GM21515 (cell line): ENCODE measurements around the gene ARID2.

Experiments used
- ATAC-seq: cut with Tn5 transposase; IDR thresholded peaks from one replicate; pipeline ENCODE4 v1.9.1; 2021; ENCODE audit not compliant: unreplicated experiment

The ARID2 gene

DNA sequence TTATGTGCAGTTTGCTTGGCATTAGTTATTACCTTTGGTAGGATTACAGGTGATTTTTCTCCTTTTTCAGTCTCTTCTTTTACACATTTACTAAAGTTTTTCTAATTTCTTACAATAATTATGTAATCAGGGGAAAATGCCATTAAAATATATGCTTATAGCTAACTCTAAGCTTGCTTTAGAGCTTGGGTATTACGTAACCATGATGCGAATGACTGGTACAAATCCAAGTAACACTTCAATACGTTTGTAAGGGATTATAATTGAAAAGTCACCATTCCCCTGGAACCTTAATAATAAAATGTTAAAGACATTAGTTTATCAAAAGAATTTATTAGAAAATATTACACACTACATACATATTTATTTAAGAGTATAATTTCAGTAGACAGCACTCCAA lies 189.3 kb downstream of the ARID2 start:
- ATAC-seq = no peak

DNA sequence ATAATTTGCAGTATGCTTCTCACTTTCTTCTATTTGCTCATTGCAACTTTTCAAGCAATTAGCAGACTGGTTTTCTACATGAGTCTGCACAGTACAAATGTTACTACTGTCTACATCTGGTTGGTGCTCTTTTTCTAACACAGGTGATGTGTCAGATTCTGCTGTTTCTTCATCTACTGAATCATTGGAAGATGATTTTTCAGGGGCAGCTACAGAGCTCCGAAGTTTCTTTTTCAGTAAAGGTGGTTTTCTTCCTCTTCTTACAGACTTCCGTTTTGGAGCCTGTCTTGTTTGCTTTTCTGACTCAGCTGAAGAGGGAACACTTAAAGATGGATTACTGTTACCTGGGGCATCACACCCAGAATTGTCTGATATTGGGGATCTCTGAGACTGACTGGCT lies 198.8 kb downstream of the ARID2 start:
- no peak for ATAC-seq

DNA sequence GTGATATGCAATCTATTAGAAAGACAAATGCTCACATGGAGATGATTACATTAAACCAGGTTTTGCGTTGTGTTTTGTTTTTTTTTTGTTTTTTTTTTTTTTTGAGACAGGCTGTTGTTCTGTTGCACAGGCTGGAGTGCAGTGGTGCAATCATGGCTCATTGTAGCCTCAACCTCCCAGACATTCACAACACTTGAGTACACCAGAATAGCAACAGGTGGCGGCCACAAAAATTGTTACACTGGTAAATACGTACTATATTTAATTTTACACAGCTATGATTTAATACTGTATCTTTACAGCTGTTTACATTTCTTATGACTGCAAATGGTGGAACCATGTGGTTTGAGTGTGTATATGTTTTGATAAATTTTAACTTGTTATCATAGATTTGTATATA lies 200.9 kb downstream of the ARID2 start:
- no peak for ATAC-seq

DNA sequence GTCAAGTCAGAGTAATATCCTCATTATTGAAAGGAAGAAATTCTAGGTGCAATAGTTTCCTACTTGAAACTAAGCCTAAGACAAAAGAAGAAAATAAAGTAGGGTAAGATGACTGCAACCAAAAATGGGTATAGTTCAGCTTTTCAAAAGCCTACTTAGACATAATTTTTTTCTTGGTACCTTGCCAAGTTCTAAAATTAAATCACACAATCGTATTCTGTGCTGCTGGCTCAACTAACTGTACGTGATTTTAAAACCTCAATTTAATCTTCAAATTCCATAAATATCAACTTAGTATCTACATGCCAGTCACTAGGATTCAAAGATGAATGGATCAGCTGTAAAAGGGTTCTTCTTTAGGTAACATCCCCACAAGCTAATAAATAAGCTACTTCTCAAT lies 204.0 kb downstream of the ARID2 start:
- no peak for ATAC-seq

DNA sequence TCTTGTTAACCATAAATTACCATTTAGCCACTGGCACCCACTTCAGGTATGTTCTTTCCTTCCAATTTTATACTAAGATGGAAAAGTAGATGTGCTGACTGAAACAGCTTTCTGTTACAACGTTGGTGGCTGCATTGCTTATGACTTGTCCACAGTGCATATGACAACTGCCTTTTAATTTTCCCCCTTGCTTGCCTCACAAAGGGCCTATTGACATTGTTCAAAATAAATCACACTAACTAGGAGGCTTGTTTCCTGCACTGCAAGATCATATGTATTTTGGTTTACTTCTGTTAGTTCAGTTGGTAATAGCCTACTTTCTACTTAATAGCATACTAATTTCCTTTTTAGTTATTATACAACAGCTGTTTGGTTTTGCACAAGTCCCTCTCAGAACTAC lies 205.4 kb downstream of the ARID2 start:
- ATAC-seq = no peak

DNA sequence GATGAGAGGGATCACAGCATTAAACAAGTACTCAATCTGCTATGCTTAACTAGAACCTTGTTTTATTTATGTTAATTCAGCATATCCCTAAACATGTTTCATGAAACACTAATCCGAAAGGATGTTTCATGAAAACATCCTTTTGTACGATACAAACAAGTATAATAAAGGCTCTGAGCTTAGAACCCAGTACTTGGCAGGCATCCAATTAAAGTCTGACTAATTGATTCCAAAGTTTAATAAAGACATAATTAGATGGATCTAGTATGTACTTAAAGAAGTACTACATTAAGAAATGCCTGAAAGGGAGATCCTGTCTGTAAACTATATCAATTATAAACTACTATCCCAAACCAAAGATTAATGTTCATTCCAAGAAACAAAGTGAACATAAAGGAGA lies 209.1 kb downstream of the ARID2 start:
- no peak for ATAC-seq

DNA sequence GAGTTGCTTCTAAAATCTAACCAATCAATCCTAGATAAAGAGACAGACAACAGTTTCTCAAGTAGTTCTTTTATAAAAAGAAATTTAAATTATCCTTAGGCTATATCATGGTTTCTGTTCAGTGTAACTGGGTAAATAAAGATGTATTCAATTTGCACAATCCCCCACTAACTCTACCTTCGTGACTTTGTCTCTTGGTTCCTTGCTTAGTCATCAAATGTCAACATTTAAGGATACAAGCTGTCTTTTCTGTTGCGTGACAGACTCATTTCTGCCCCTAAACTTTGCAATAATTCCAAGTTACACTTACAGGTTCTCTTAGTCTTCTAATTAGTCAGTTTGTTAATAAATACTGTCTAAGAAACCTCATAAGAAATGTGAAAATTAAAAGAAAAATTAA lies 210.3 kb downstream of the ARID2 start:
- ATAC-seq = no peak

DNA sequence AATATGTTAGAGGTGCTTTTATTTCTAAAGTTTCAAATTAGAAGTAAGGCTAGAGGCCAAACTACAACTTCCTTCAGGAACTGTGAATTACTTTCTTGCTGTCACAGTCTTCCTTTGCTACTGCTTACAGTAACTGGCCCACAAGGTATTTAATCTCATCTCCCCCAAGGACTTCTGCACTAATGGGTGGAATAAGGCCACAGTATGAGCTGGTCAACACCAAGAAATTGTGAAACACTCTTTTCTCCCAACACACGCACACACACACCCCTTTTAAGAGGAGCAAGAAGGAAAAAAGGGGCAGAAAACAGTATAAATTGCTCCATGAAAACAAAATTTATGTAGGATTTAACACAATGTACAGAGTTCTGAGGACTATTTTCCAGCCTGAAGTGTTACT lies 215.3 kb downstream of the ARID2 start:
- no peak for ATAC-seq

DNA sequence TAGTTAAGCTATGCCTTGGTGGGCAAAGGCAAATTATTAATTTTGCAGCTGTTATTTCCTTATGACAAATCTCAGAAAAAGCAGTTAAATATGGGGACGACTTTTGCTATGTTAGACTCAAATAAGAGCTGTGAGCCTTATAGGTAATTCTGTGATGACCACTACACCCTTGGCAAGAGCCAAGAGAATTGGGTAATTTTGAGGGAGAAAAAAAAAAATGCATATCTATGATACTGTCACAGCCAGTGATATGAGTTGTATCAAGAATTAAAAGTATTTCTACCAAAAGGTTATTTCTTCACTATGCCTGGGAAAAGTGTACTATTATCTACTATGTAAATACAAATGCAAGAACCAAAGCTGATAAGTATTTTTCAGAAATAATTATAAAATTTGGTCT lies 216.9 kb downstream of the ARID2 start:
- no peak for ATAC-seq

DNA sequence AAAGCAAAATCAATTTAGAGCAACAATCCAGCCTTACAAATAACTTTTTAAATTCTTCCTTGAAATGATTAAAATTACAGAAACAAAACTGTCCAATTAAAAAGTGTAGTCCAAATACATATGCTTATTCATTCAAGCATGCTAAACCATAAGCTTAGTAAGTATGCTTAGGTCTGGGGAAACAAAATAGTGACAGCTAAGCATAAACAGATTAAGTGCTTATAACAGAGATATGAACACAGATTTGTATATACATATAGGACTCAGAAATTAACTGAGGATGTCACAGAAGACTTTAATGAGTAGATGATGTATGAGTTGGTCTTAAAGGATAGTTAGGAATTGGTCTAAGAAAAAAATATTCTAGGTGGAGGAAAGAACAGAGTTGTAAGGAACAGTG lies 219.0 kb downstream of the ARID2 start:
- no peak for ATAC-seq
